Uterus (tissue), 2 donors: Measurements from ENCODE around the gene ORC6.

Source experiments
- CTCF ChIP-seq, 4 experiments: fragments of 200-600 bp in 2 of 4; fragments of 450-650 bp in 2 of 4; sonication (generic) in 2 of 4; IDR thresholded peaks; one replicate each; pipeline ENCODE4 v1.5.1; 2016 to 2019; ENCODE audit warnings: antibody characterized with exemption in 4 of 4, mild to moderate bottlenecking in 2 of 4, moderate library complexity in 1 of 4
- POLR2A ChIP-seq, 2 donors: fragments of 450-650 bp; IDR thresholded peaks; one replicate each; pipeline ENCODE4 v1.6.1; 2016; ENCODE audit warnings: antibody characterized with exemption in 2 of 2, mild to moderate bottlenecking in 1 of 2, moderate library complexity in 1 of 2

- TF ChIP-seq CTCF (IDR thresholded peaks at IDR 0.05) = no peak
- TF ChIP-seq POLR2A (IDR thresholded peaks at IDR 0.05) = no peak
Measured at GRCh38 chr16:46702030-46702429, 12.6 kb downstream of the ORC6 start.
